Bronchial epithelial cell (primary cell): ENCODE results near the gene PTEN. TPM values are rescaled to one million over a fixed set of nuclear protein-coding genes. Genes with fewer than 3 reads are reported as not detected.
A peak's percentile ranks its signal among the peaks of the same experiment; 100 is the strongest.

Experiments
- DNase-seq: peaks from one replicate; pipeline ENCODE4 v3.0.0-alpha.2; 2010; ENCODE audit warnings: low read depth
- FAIRE-seq: peaks from 2 replicates; lab custom pipeline; 2011; peaks lifted over from hg19 to GRCh38; lab: Jason Lieb, UNC
- H3K27me3 ChIP-seq: 2 replicates; pipeline ENCODE4 v1.5.1; 2011; ENCODE audit warnings: low read length; ENCODE audit not compliant: control insufficient read depth, insufficient read depth
- H3K36me3 ChIP-seq: 2 replicates; pipeline ENCODE4 v1.5.1; 2011; ENCODE audit warnings: low read length; ENCODE audit not compliant: control insufficient read depth, insufficient read depth
- H3K4me3 ChIP-seq: 2 replicates; pipeline ENCODE4 v1.5.1; 2011; ENCODE audit warnings: mild to moderate bottlenecking, low read depth, low read length, control low read depth
- total RNA-seq: library from RNA; depleted of rRNA; stranded (reverse); fragments of >200 nt; gene quantifications from 2 replicates; pipeline ENCODE4 v1.2.1, GENCODE V29; 2014
- TF ChIP-seq, protein P1 (sequence below): IDR thresholded peaks from 2 replicates; pipeline ENCODE4 v1.5.1; 2011; ENCODE audit warnings: mild to moderate bottlenecking, moderate library complexity, low read length, control low read depth, inconsistent platforms; ENCODE audit not compliant: insufficient read depth, severe bottlenecking

Gene PTEN
- total RNA-seq, 1 donor from 2014 or later: 90.0 TPM

DNA sequence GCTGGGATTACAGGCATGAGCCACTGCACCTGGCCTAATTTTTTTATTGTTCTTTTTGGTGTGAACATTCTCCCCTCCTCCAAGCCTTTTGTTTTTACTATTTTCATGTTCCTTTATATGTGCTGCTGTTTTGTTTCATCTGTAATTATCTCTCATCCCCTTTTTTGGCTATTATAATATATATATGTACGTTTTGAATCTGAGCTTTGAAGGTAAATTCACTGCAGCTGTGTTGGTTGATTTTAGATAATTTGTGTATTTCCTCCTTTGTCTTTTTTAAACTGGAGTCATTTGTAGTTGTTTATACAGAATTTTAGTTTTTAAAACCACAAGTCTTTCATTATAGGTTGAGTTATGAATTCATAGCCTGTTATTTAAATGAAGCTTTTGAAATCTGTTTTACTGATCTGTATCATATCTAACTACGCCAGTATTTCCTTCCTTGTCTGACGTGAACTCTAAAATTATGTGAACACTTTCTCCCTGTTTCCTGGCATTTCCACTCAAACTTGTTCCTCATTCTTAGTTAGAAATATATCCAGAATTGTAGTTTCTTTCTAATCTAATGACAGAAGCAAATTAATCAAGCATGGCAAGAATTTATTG, 54.9 kb downstream of the PTEN start:
- DNase-seq: no peak
- TF ChIP-seq, protein P1, sequence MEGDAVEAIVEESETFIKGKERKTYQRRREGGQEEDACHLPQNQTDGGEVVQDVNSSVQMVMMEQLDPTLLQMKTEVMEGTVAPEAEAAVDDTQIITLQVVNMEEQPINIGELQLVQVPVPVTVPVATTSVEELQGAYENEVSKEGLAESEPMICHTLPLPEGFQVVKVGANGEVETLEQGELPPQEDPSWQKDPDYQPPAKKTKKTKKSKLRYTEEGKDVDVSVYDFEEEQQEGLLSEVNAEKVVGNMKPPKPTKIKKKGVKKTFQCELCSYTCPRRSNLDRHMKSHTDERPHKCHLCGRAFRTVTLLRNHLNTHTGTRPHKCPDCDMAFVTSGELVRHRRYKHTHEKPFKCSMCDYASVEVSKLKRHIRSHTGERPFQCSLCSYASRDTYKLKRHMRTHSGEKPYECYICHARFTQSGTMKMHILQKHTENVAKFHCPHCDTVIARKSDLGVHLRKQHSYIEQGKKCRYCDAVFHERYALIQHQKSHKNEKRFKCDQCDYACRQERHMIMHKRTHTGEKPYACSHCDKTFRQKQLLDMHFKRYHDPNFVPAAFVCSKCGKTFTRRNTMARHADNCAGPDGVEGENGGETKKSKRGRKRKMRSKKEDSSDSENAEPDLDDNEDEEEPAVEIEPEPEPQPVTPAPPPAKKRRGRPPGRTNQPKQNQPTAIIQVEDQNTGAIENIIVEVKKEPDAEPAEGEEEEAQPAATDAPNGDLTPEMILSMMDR: no peak
- FAIRE-seq: no peak

DNA sequence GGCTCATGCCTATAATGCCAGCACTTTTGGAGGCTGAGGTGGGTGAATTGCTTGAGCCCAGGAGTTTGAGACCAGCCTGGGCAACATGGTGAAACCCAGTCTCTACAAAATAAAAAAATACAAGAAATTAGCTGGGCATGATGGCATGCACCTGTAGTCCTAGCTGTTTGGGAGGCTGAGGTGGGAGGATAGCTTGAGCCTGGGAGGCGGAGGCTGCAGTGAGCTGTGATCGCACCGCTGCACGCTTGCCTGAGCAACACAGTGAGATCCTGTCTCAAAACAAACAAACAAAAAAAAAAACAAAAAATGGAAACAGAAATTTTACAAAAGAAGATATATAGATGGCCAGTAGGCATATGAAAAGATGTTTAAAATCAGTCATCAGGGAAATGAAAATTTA, 57.1 kb downstream of the PTEN start:
- no peaks in the 10 kb centered on the region for H3K27me3 ChIP-seq
- FAIRE-seq (no peak), DNase-seq (no peak)
- H3K36me3 ChIP-seq: no peaks in the 10 kb centered on the region
- TF ChIP-seq, protein P1: no peak
- no peak overlapping the region for H3K4me3 ChIP-seq

More for the DNA sequence above, 54.9 kb downstream of the PTEN start:
- no peaks in the 10 kb centered on the region for H3K27me3 ChIP-seq
- H3K4me3 ChIP-seq: no peak overlapping the region
- no peaks in the 10 kb centered on the region for H3K36me3 ChIP-seq

DNA sequence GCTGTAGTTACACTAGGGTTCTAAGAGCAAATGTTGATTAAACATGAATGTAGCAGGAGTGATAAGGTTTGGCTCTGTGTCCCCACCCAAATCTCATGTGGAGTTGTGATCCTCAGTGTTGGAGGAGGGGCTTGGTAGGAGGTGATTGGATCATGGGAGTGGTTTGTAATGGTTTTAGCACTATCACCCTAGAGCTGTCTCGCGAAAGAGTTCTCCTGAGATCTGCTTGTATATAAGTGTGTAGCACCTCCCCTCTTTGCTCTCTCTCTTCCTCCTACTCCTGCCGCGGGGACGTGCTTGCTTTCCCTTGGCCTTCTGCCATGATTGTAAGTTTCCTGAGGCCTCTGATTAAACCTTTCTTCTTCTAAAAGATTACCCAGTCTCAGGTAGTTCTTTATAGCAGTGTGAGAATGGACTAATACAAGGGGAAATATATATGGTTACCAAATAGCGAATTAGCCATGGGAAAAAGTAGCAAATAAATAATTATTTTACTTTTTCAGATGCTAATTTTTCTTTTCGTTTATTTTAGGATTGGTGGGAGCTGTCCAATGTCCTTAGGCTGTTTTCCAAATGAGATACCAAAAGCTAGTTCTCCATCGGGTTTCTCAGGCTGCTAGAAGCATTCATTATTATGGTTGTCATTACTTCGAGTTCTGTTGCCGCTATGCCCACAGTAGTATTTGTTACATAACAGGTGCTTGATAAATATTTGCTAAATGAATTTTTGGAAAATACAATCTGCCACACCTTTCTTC, 58.7 kb downstream of the PTEN start:
- DNase-seq: no peak
- FAIRE-seq: no peak
- Histone ChIP-seq H3K27me3 (no peaks in the 10 kb centered on the region), H3K4me3 (no peak overlapping the region), H3K36me3 (no peaks in the 10 kb centered on the region)
- TF ChIP-seq, protein P1: no peak

DNA sequence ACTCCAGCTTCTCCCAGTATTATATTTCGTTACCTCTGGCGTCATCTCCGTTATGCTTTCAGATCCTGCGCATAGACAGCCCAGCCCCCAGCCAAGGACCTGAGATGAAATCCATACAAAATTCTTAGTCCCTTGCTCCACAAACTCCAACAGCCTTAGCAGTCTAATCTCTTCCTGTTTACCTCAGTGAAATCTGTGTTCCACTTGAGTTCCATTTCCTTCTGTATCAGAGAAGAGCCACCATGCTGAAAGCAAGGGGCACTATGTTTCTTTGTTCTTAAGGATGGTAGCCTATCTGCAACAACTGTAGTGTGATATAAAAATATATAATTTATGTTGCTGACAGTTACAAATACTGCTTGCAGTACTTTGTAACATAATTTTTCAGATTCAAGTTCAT, 59.8 kb downstream of the PTEN start:
- TF ChIP-seq, protein P1: no peak
- Histone ChIP-seq H3K4me3 (no peak overlapping the region), H3K27me3 (no peaks in the 10 kb centered on the region), H3K36me3 (no peaks in the 10 kb centered on the region)
- no peak for FAIRE-seq
- no peak for DNase-seq

DNA sequence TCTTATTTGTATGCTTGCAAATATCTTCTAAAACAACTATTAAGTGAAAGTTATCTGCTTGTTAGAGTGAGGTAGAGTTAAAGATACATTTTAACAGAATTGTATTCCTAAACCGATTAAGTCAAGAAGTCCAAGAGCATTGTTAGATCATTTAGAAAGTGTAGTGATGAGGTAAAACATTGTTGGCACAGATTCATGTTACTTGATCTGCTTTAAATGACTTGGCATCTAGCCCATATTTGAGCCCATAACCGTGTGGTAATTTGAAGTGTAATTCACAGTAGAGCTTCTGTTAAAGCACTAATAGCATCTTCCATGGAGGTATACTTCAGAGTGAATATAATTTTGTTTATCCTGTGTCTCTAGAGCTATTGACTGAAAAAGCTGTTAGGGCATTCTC, 62.1 kb downstream of the PTEN start:
- no peak for FAIRE-seq
- TF ChIP-seq, protein P1: no peak
- no peaks in the 10 kb centered on the region for H3K36me3 ChIP-seq
- H3K27me3 ChIP-seq: no peaks in the 10 kb centered on the region
- H3K4me3 ChIP-seq: no peak overlapping the region
- DNase-seq: peak; percentile 57
